A549 (cell line): ENCODE results near the gene SOD1.

Experiments
- CBX8 ChIP-seq: fragments of 200-600 bp; sonication (generic); IDR thresholded peaks from 2 replicates; pipeline ENCODE4 v1.6.1; 2016
- KDM1A ChIP-seq: fragments of 200-600 bp; sonication (generic); IDR thresholded peaks from 2 replicates; pipeline ENCODE4 v1.6.1; 2016; ENCODE audit warnings: low read depth, mild to moderate bottlenecking
- RAD21 ChIP-seq, 2 experiments: fragments of >200 bp in 1 of 2; sonication (Bioruptor Twin) in 1 of 2; formaldehyde crosslinking in 1 of 2; IDR thresholded peaks in 1 of 2; conservative IDR thresholded peaks in 1 of 2; 2 replicates in 1 of 2; 3 replicates in 1 of 2; pipeline ENCODE4 v1.6.1; 2012 to 2018; ENCODE audit warnings: inconsistent platforms in 1 of 2

DNA sequence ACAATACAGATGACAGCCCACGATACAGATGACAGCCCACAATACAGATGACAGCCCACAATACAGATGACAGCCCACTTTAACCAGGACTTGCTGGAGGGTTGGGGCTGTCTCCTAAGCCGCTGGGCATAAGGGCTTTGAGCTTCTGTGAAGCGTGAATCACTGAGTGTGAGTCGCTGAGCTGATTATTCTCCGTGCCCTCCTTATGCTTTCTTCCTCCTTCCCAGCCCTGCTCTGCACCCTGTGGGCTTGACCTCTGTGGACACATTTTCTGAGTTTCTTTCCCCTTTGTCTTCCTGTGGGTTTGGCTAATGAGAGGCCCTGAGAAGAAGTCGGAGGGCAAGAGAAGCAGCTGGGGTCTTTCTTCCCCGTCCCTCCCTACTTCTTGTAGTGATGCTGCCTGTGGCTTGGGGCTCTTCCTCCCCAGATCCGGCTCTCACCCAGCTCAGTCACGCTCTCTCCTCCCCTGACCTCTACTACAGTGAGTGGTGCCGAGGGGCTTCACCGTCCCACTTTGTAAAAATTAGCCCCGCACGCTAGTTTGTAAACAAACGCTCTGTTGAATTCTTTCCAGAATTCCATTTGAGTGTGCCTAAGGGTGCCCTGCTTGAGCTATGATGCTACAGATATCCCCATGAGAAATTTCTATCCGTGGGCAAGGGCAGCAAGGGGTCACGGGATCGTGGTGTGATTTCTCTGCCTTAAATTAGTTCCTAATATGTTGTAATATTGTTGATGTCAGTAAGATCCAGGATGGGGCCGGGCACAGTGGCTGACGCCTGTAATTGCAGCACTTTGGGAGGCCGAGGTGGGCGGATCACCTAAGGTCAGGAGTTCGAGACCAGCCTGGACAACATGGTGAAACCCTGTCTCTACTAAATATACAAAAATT, 46.4 kb upstream of the SOD1 start:
- TF ChIP-seq KDM1A: no peak
- TF ChIP-seq CBX8: no peak
- no peak for TF ChIP-seq RAD21 (conservative IDR thresholded peaks at IDR 0.05 in 1 of 2, IDR thresholded peaks at IDR 0.05 in 1 of 2)
